Tongue (tissue), 2 donors: Measurements from ENCODE around the gene TOM1L2. TPM values are rescaled to one million over a fixed set of nuclear protein-coding genes. Genes with fewer than 3 reads are reported as not detected.
"Not testable (repeated sequence)": the region's sequence is repeated elsewhere in the genome, so short reads cannot be mapped to it uniquely, and the experiment has no call there.

Experiments
- DNase-seq: peaks from one replicate; pipeline ENCODE4 v3.0.0-alpha.2; 2015
- total RNA-seq: library from RNA; depleted of rRNA; stranded (reverse); fragments of >200 nt; gene quantifications from one replicate; pipeline ENCODE4 v1.2.3, GENCODE V29; 2014

The TOM1L2 gene
- total RNA-seq, 1 donor from 2014 or later, result 26.8 TPM

DNA sequence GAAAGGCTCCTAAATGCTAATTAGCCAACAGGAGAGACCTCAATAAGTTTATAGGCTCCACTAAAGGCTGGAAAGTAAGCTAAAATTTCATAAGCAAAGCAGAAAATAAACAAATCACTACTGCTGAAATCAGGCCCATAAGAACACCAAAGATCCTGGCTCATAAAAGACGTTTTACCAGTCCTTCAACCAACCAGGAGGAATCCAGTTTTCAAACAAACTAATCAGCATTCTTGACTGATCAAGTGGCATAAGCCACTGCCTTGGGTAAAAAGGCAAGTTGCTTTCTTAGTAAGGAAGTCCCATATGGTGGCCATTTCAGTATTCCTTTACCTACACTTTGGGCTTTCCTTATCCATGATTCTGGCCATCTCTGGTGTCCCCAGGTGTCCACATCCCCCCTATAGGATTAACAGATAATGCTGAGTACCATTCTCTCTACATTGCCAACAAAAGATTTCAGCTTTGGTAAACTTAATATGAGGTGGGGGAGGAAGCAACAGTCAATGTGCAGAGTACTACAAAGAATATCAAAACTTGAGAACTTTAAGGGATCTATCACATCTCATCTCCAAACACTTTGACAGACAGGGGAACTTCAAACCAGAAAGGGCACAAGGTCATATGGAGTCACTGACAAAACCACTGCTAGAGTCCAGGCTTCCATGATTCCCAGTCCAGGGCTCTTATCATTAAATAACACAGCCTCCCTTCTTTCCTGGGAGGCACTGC is 1.3 kb downstream of the TOM1L2 start:
- DNase-seq, result no peak

- no peak for DNase-seq
Observed at GRCh38 chr17:17966399-17966798, 5.8 kb downstream of the TOM1L2 start.

DNA sequence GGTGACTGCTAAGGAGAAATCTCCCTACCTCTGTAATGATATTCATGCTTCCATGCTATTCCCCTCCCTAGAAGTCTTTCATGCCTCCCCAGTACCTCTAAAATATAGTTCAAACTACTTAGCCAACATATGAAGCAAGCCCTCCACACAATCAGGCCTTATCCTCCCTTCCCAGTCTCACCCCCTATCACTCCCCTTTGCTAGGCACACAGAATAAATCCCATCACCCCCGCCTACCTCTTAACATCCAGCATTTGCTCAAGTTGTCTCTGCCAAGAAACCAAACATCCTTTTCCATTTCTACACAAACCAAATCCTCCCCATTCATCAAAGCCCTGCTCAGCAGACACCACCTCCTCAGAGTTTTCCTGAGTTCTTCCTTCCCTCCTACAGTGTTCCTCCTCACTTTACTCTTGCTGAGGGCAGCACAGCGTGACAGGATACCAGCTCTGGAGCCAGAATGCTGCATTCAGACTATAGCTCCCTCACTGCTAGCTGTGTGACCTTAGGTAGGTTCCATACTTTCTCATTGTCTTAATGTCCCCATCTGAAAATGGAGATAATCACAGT is 7.0 kb downstream of the TOM1L2 start:
- DNase-seq, result no peak

GRCh38 chr17:17964710-17965109 is 7.5 kb downstream of the TOM1L2 start:
- DNase-seq, result no peak

GRCh38 chr17:17963694-17964436 is 8.3 kb downstream of the TOM1L2 start:
- no peak for DNase-seq

GRCh38 chr17:17963066-17963465 is 9.1 kb downstream of the TOM1L2 start:
- DNase-seq, result no peak

- DNase-seq, result no peak
Observed at GRCh38 chr17:17960500-17961030, 11.6 kb downstream of the TOM1L2 start.

DNA sequence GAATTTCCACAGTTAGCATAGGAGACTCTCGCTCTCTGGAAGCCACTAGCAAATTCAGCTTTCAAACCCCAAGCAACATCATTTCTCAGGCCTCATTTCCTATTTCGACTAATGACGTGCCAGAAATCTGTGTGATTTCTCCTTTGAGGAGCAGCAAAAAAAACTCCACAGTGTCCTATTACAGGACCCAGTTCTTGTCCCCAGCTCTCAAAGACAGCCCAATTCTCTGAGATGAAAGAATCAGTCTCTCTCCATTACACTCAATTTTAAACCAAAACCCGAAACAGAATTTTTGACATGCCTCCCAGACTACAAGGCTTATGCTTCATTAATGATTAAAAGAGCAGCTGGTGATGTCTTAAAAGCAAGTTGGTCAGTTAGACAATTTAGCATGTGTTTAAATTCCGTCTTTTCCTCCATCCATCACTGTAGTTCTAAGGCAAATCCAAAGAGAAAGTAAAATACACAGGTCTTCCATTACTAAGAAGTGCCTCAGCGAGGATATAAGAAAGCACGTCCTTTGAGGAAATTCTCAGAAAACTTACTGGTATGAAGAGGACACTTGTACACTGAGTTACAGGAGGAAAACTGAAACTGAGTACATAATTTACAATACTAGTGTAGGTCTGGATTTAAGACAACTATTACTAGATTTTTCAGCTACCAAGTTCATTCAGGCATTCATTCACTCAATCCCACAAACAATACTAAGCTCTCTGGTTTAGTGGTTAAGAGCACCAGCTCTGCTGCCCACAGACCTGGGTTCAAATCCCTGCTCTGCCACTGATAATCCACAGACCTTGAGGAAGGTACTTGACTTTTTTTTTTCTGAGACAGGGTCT is 12.5 kb downstream of the TOM1L2 start:
- DNase-seq, result peak; percentile 77

- DNase-seq, result no peak
Observed at GRCh38 chr17:17958982-17959381, 13.2 kb downstream of the TOM1L2 start.

DNA sequence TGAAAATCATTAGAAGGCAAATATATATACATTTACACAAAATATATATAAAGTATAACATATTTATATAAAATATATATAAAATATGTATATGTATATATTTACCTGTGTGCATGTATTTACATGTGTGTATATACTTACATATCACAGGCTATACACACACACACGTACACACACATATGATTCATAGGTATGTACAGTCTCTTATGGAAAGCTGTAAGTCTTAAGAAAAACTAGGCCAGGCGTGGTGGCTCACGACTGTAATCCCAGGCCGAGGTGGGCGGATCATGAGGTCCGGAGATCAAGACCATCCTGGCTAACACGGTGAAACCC is 14.7 kb downstream of the TOM1L2 start:
- no peak for DNase-seq

- not testable (repeated sequence) for DNase-seq
Observed at GRCh38 chr17:17955790-17956341, 16.3 kb downstream of the TOM1L2 start.

DNA sequence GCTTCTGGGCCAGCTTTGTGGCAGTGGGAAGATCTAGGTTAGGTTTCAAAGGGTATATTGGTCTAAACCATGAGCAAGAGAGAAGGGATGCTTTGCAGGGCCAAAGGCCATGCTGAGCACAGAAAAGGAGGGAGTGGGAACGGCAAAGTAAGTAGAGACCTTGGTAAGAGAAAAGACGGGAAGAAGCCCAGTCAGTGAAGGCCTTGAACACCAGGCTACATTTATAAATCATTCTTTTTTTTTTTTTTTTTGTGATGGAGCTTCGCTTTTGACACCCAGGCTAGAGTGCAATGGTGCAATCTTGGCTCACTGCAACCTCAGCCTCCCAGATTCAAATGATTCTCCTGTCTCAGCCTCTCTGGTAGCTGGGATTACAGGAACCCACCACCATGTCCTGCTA is 18.1 kb downstream of the TOM1L2 start:
- DNase-seq, result no peak

DNA sequence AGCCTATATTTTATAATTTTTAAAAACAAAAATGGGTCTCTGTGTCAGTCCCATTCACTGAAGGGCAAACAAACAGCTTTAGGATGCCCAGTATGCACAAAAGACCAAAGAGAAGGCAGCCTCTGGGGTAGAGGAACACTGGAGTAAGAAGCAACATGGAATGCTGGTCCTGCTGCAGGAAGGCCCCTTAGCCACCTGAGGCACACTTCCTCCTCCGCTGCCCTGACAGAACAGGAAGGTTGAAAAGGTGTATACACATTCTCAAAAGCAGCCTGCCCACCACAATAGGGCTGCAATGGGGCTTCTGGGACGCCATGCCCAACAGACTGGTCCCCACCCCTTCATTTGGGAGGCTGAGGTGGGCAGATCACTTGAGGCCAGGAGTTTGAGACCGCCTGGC is 19.5 kb downstream of the TOM1L2 start:
- DNase-seq, result no peak

GRCh38 chr17:17951524-17951923 is 20.7 kb downstream of the TOM1L2 start:
- no peak for DNase-seq

- DNase-seq, result no peak
Observed at GRCh38 chr17:17950806-17951205, 21.4 kb downstream of the TOM1L2 start.

DNA sequence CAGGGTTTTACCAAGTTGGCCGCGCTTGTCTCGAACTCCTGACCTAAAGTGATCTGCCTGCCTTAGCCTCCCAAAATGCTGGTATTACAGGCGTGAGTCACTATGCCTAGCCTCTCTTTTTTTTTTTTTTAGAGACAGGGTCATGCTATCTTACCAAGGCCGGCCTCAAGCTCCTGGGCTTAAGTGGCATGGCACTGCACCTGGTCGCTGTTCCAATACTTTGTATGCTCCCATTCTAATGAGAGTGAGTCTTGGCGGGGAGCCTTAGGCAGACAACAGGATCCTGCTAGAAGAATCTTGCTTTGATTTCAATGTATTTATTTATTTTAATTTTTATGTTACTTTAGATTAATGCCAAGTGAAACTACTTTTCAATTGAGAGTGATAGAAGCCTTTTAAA is 21.9 kb downstream of the TOM1L2 start:
- no peak for DNase-seq

DNA sequence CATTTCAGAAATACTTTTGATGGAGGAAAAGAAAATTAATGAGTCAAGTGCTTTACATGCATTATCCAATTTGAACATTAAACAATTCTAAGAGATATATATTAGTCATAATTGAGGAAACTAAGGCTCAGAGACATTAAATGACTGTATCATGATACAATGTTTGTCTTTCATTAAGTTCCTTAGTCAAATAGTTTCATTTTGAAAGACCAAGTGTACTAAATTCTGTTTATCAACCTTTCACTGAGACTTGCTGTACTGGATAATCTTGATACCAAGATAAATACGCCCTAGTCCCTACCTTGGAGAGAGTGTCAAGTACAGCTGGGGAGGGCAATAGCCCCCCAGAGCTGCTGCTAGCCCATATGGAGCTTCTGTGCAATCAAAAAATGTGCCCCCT is 24.2 kb downstream of the TOM1L2 start:
- DNase-seq, result no peak

DNA sequence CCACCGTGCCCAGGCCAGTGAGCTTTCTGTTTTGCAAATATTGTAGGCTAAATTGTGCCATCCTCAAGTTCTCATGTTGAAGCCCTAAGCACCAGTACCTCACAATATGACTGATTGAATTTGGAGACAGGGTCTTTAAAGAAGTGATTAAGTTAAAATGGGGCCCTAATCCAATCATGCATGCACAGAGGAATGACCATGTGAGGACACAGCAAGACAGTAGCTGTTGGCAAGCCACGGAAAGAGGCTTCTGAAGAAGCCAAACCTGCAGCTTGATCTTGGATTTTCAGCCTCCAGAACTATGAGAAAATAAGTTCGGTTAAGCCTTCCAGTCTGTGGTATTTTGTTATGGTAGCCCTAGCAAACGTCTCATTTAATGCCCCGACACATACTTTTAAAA is 24.9 kb downstream of the TOM1L2 start:
- DNase-seq, result no peak

DNA sequence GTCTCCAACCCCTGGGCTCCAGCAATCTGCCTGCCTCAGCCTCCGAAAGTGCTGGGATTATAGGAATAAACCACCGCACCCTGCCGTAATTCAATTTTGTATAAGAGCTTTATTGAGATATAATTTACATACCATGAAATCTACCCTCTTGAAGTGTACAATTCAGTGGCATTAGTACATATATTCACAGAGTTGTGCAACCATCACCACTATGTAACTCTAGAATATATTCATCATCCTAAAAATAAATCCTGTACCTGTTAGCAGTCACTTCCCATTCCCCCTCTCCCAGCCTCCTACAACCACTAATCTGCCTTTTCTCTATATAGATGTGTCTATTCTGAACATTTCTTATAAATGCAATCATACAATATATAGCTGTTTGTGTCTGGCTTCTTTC is 26.1 kb downstream of the TOM1L2 start:
- no peak for DNase-seq

GRCh38 chr17:17944743-17945142 is 27.5 kb downstream of the TOM1L2 start:
- no peak for DNase-seq

DNA sequence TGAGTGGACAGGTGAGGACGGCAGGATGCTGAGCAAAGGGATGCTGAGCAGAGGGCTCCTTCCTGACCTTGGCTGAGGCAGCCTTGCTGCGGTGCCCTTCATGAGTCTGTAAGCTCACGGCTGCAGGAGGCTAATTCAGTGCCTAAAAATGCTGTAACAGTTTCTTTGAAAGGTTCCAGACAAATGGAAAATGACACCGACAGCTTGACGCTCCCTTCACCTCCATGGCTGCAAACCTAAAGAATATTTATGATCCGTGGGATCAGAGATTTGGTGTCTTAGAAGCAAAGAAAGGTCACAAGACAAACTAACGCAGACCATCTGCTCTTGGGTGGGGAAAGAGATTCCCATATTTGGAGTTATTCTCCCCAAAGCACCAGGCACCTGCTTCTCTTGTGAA is 28.0 kb downstream of the TOM1L2 start:
- DNase-seq, result no peak

- no peak for DNase-seq
Observed at GRCh38 chr17:17943281-17943984, 28.8 kb downstream of the TOM1L2 start.
